Measurements from ENCODE around the gene ATP11A. TPM values are rescaled to one million over a fixed set of nuclear protein-coding genes. Genes with fewer than 3 reads are reported as not detected.

Gene ATP11A
- total RNA-seq, 1 experiment from 2014 or later, result 65.3 TPM

DNA sequence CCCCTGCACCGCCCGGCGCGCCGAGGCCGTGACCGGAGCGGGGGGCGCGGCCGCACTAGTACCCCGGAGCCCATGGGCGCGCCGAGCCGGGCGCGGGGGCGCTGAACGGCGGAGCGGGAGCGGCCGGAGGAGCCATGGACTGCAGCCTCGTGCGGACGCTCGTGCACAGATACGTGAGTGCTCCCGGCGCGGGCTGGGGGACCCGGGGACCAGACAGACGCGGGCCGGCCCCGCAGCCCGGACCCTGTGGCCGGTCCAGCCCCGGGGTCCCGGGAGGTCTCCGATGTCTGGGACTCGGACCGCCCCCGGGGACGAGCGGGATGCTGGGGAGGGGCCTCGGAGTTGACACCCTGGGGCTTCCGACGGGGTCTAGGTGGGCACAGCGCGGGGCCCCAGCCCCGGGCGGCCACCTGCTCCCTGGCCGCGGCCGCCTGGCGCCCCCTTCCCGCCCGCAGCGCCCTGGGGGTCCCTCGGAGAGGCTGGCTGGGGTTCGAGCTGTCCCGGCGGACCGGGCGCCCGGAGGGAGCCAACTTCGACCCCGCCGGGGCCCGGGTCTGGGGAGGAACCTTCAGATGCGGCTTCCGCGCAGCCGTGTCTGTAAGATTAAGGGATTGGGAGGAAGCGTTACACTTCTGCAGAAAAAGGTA, 568 bp downstream of the ATP11A start:
- Histone ChIP-seq H4K8ac (replicated peaks; ENCODE audit: insufficient read length, low read depth, low read length) (no peak overlapping the region), H4K20me1 (ENCODE audit: control insufficient read depth, insufficient read depth, insufficient read length) (no peaks in the 10 kb centered on the region), H3K9ac (ENCODE audit: extremely low read depth, insufficient read length, low read length) (no peak overlapping the region), H2BK15ac (ENCODE audit: low read depth, low read length) (no peak overlapping the region), H3K4ac (ENCODE audit: low read depth, low read length) (no peak overlapping the region), H3K23ac (ENCODE audit: insufficient read length, low read depth, low read length) (no peak overlapping the region), H3K27me3 (ENCODE audit: insufficient read depth, low read length) (no peaks in the 10 kb centered on the region), H3K27ac (ENCODE audit: insufficient read length, low read depth, low read length) (no peak overlapping the region), H3T11ph (ENCODE audit: low read length) (no peak overlapping the region), H3K4me2 (ENCODE audit: insufficient read depth, insufficient read length, low read length) (peak overlapping the region; percentile 53), H3K18ac (ENCODE audit: insufficient read length, low read depth, low read length) (no peak overlapping the region), H2BK20ac (ENCODE audit: low read depth, low read length, poor library complexity, severe bottlenecking) (no peak overlapping the region), H3K4me1 (ENCODE audit: insufficient read depth, low read length) (peaks cover 6% of the 10 kb centered on the region; the same call in 1 of the 2 replicates), H2BK120ac (ENCODE audit: low read depth, low read length, poor library complexity, severe bottlenecking) (no peak overlapping the region), H3K9me3 (ENCODE audit: control insufficient read depth, low read depth, low read length) (no peaks in the 10 kb centered on the region), H3K14ac (ENCODE audit: insufficient read depth, low read length) (no peak overlapping the region; the same call in 1 of the 2 replicates), H2BK5ac (ENCODE audit: insufficient read length, low read length) (no peak overlapping the region), H4K5ac (ENCODE audit: insufficient read length, low read depth, low read length) (no peak overlapping the region), H2AFZ (ENCODE audit: low read length) (no peak overlapping the region), H3K56ac (ENCODE audit: insufficient read length, low read depth, low read length) (no peak overlapping the region), H2BK12ac (ENCODE audit: insufficient read length, low read depth, low read length) (no peak overlapping the region), H4K91ac (ENCODE audit: insufficient read length, low read depth, low read length) (no peak overlapping the region), H3K23me2 (ENCODE audit: insufficient read length, low read depth, low read length, poor library complexity, severe bottlenecking) (peaks cover 12% of the 10 kb centered on the region), H2AK5ac (ENCODE audit: insufficient read length, low read length) (no peak overlapping the region), H3K79me1 (ENCODE audit: insufficient read depth, low read depth, low read length, poor library complexity, severe bottlenecking) (peaks cover 5% of the 10 kb centered on the region), H3K79me2 (ENCODE audit: insufficient read depth, low read length) (peaks cover 11% of the 10 kb centered on the region; the same call in 1 of the 2 replicates)
- no CpG with 5 or more reads among the region's 77 CpGs for WGBS (ENCODE audit: extremely low coverage, insufficient read length, low lambda C conversion rate)
- H3K4me3 Mint-ChIP-seq, result peak overlapping the region; percentile 78 to 89
- H3K27me3 Mint-ChIP-seq (ENCODE audit: low read depth), result peaks cover 12% of the 10 kb centered on the region
- TF ChIP-seq, protein P1, sequence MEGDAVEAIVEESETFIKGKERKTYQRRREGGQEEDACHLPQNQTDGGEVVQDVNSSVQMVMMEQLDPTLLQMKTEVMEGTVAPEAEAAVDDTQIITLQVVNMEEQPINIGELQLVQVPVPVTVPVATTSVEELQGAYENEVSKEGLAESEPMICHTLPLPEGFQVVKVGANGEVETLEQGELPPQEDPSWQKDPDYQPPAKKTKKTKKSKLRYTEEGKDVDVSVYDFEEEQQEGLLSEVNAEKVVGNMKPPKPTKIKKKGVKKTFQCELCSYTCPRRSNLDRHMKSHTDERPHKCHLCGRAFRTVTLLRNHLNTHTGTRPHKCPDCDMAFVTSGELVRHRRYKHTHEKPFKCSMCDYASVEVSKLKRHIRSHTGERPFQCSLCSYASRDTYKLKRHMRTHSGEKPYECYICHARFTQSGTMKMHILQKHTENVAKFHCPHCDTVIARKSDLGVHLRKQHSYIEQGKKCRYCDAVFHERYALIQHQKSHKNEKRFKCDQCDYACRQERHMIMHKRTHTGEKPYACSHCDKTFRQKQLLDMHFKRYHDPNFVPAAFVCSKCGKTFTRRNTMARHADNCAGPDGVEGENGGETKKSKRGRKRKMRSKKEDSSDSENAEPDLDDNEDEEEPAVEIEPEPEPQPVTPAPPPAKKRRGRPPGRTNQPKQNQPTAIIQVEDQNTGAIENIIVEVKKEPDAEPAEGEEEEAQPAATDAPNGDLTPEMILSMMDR (conservative IDR thresholded peaks at IDR 0.05), result no peak
- no peak overlapping the region for H3K27ac Mint-ChIP-seq
- no peaks in the 10 kb centered on the region for H3K9me3 Mint-ChIP-seq
- DNase-seq, result peak; percentile 47
- H3K36me3 Mint-ChIP-seq (ENCODE audit: insufficient read depth in 1 of 3, low read depth in 3 of 3), result no peaks in the 10 kb centered on the region
- peaks cover 52 to 56% of the 10 kb centered on the region in 2 experiments for H3K4me1 Mint-ChIP-seq

All from H9 (cell line).